Neutrophil (primary cell): ENCODE results near the gene EXT2.

Experiments used
- H3K27ac ChIP-seq: fragments of 200-600 bp; sonication (generic); 2 replicates; pipeline ENCODE4 v1.5.1; 2016; ENCODE audit warnings: mild to moderate bottlenecking, moderate library complexity
- H3K27me3 ChIP-seq: fragments of 200-600 bp; sonication (generic); 2 replicates; pipeline ENCODE4 v1.6.0; 2016; ENCODE audit warnings: mild to moderate bottlenecking
- H3K36me3 ChIP-seq: fragments of 200-600 bp; sonication (generic); 2 replicates; pipeline ENCODE4 v1.5.1; 2017
- H3K4me1 ChIP-seq, 2 experiments: fragments of 200-600 bp in 1 of 2; sonication (generic) in 1 of 2; 1 replicate in 1 of 2; 2 replicates in 1 of 2; pipeline versions ENCODE4 v1.5.1 to v1.6.1; 2013 to 2016; ENCODE audit warnings: low read depth in 1 of 2, low read length in 1 of 2, mild to moderate bottlenecking in 1 of 2, moderate library complexity in 1 of 2; ENCODE audit not compliant: control insufficient read depth in 1 of 2, insufficient read depth in 1 of 2
- H3K4me3 ChIP-seq, 2 experiments: fragments of 200-600 bp in 1 of 2; sonication (generic) in 1 of 2; 1 replicate in 1 of 2; 2 replicates in 1 of 2; pipeline ENCODE4 v1.5.1; 2013 to 2016; ENCODE audit warnings: low read depth in 1 of 2, low read length in 1 of 2, mild to moderate bottlenecking in 1 of 2, moderate library complexity in 1 of 2
- H3K9me3 ChIP-seq: fragments of 200-600 bp; sonication (generic); 2 replicates; pipeline ENCODE4 v1.5.1; 2016
- TF ChIP-seq, protein P1 (sequence below): fragments of 200-600 bp; sonication (generic); IDR thresholded peaks from 2 replicates; pipeline ENCODE4 v1.5.1; 2016; ENCODE audit warnings: antibody characterized with exemption

Gene EXT2

GRCh38 chr11:44078794-44079193 is 16.7 kb upstream of the EXT2 start:
- TF ChIP-seq, protein P1, sequence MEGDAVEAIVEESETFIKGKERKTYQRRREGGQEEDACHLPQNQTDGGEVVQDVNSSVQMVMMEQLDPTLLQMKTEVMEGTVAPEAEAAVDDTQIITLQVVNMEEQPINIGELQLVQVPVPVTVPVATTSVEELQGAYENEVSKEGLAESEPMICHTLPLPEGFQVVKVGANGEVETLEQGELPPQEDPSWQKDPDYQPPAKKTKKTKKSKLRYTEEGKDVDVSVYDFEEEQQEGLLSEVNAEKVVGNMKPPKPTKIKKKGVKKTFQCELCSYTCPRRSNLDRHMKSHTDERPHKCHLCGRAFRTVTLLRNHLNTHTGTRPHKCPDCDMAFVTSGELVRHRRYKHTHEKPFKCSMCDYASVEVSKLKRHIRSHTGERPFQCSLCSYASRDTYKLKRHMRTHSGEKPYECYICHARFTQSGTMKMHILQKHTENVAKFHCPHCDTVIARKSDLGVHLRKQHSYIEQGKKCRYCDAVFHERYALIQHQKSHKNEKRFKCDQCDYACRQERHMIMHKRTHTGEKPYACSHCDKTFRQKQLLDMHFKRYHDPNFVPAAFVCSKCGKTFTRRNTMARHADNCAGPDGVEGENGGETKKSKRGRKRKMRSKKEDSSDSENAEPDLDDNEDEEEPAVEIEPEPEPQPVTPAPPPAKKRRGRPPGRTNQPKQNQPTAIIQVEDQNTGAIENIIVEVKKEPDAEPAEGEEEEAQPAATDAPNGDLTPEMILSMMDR, result no peak
- Histone ChIP-seq H3K4me1 (no peaks in the 10 kb centered on the region), H3K9me3 (no peaks in the 10 kb centered on the region), H3K27ac (no peak overlapping the region), H3K27me3 (no peaks in the 10 kb centered on the region), H3K36me3 (peaks cover 42% of the 10 kb centered on the region), H3K4me3 (no peak overlapping the region)

DNA sequence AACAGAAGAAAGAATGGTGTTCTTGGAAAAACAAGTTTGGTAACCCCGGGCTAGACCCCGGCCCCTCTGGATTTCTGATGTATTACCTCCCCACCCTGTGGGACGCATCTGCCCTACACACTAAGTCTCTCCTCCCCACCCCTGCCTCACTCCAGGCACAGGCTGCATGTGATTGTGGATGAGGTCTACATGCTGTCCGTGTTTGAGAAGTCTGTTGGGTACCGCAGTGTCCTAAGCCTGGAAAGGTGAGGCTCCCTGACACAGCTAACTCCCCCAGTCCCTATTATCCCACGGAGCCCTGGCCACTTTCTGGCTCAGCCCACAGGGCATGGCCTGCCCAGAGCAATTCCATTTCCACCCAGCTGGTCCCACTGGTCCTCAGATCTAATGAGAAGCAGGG is 16.1 kb upstream of the EXT2 start:
- Histone ChIP-seq H3K9me3 (no peaks in the 10 kb centered on the region), H3K4me3 (no peak overlapping the region), H3K27ac (no peak overlapping the region), H3K4me1 (no peaks in the 10 kb centered on the region), H3K27me3 (no peaks in the 10 kb centered on the region), H3K36me3 (peaks cover 42% of the 10 kb centered on the region)
- TF ChIP-seq, protein P1, result no peak

DNA sequence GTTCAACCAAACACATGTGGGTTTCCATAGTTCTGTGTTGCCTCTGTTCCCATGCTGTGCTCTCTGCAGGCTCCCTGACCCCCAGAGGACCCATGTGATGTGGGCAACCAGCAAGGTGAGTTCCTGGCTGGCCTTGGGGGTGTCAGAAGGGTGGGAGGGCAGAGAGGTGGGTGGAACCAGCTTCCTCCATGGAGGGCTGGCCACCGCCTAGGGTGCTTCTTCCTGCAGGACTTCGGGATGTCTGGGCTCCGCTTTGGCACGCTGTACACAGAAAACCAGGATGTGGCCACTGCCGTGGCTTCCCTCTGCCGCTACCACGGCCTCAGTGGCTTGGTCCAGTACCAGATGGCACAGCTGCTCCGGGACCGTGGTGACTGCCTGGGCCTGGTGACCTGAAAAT is 14.5 kb upstream of the EXT2 start:
- no peak overlapping the region for H3K27ac ChIP-seq
- no peaks in the 10 kb centered on the region for H3K4me1 ChIP-seq
- TF ChIP-seq, protein P1, result no peak
- H3K27me3 ChIP-seq, result no peaks in the 10 kb centered on the region
- no peaks in the 10 kb centered on the region for H3K9me3 ChIP-seq
- no peak overlapping the region for H3K4me3 ChIP-seq
- peaks cover 30% of the 10 kb centered on the region for H3K36me3 ChIP-seq

DNA sequence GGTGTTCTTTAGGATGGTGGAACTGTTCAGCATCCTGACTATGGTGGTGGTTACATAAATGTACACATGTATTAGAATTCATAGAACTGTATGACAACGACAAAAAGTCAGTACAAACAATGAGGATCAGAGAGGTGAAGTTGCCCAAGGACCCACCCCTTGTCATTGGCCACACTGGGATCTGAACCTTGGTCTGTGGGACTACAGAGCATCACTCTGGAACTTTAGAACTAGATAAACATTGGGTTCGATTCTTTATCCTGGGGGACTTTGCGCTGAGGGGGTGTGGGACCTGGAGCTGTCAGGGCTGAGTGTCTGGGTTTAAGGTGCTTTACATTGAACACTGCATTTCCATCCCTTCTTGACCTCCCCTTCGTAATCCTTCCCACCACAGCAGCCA is 12.8 kb upstream of the EXT2 start:
- Histone ChIP-seq H3K4me3 (no peak overlapping the region), H3K27ac (no peak overlapping the region), H3K4me1 (no peaks in the 10 kb centered on the region), H3K36me3 (peaks cover 26% of the 10 kb centered on the region), H3K27me3 (no peaks in the 10 kb centered on the region), H3K9me3 (no peaks in the 10 kb centered on the region)
- TF ChIP-seq, protein P1, result no peak

GRCh38 chr11:44083433-44083832 is 12.0 kb upstream of the EXT2 start:
- H3K4me1 ChIP-seq, result no peaks in the 10 kb centered on the region
- H3K4me3 ChIP-seq, result no peak overlapping the region
- H3K27me3 ChIP-seq, result no peaks in the 10 kb centered on the region
- H3K9me3 ChIP-seq, result no peaks in the 10 kb centered on the region
- no peak overlapping the region for H3K27ac ChIP-seq
- H3K36me3 ChIP-seq, result peaks cover 24% of the 10 kb centered on the region
- TF ChIP-seq, protein P1, result no peak

- TF ChIP-seq, protein P1, result no peak
- H3K4me3 ChIP-seq, result no peak overlapping the region
- peaks cover 20% of the 10 kb centered on the region for H3K36me3 ChIP-seq
- no peak overlapping the region for H3K27ac ChIP-seq
- H3K4me1 ChIP-seq, result no peaks in the 10 kb centered on the region
- no peaks in the 10 kb centered on the region for H3K9me3 ChIP-seq
- no peaks in the 10 kb centered on the region for H3K27me3 ChIP-seq
Measured at GRCh38 chr11:44083906-44084305, 11.6 kb upstream of the EXT2 start.
